HG03354 (cell line): ENCODE data around the gene MLLT3.
"Not testable (repeated sequence)": the region's sequence is repeated elsewhere in the genome, so short reads cannot be mapped to it uniquely, and the experiment has no call there.

Source experiments
- ATAC-seq: cut with Tn5 transposase; IDR thresholded peaks from one replicate; pipeline ENCODE4 v1.9.1; 2021; ENCODE audit warnings: mild to moderate bottlenecking; ENCODE audit not compliant: unreplicated experiment, poor library complexity, severe bottlenecking

The MLLT3 gene

GRCh38 chr9:20601292-20601691 is 21.0 kb downstream of the MLLT3 start:
- no peak for ATAC-seq

- ATAC-seq: no peak
These were observed 23.1 kb downstream of the MLLT3 start for GRCh38 chr9:20599195-20599594.

GRCh38 chr9:20598367-20598766 is 23.9 kb downstream of the MLLT3 start:
- no peak for ATAC-seq

- ATAC-seq: no peak
These were observed 24.4 kb downstream of the MLLT3 start for GRCh38 chr9:20597862-20598261.

GRCh38 chr9:20594608-20595007 is 27.7 kb downstream of the MLLT3 start:
- no peak for ATAC-seq

- ATAC-seq: no peak
These were observed 28.8 kb downstream of the MLLT3 start for GRCh38 chr9:20593537-20593936.

- no peak for ATAC-seq
These were observed 29.2 kb downstream of the MLLT3 start for GRCh38 chr9:20593105-20593504.

- no peak for ATAC-seq
These were observed 29.6 kb downstream of the MLLT3 start for GRCh38 chr9:20592673-20593072.

- ATAC-seq: no peak
These were observed 31.1 kb downstream of the MLLT3 start for GRCh38 chr9:20591223-20591622.

- ATAC-seq: no peak
These were observed 37.2 kb downstream of the MLLT3 start for GRCh38 chr9:20584968-20585643.

- not testable (repeated sequence) for ATAC-seq
These were observed 39.2 kb downstream of the MLLT3 start for GRCh38 chr9:20583088-20583487.

- peak; percentile 82 for ATAC-seq
These were observed 40.1 kb downstream of the MLLT3 start for GRCh38 chr9:20582150-20582549.

- no peak for ATAC-seq
These were observed 41.6 kb downstream of the MLLT3 start for GRCh38 chr9:20580673-20581072.

- no peak for ATAC-seq
These were observed 42.6 kb downstream of the MLLT3 start for GRCh38 chr9:20579524-20580314.

GRCh38 chr9:20573023-20573422 is 49.3 kb downstream of the MLLT3 start:
- ATAC-seq: no peak

GRCh38 chr9:20570756-20571155 is 51.5 kb downstream of the MLLT3 start:
- ATAC-seq: peak; percentile 64

GRCh38 chr9:20570087-20570486 is 52.2 kb downstream of the MLLT3 start:
- no peak for ATAC-seq

GRCh38 chr9:20569525-20569924 is 52.8 kb downstream of the MLLT3 start:
- no peak for ATAC-seq

GRCh38 chr9:20568400-20568799 is 53.9 kb downstream of the MLLT3 start:
- no peak for ATAC-seq

- no peak for ATAC-seq
These were observed 55.9 kb downstream of the MLLT3 start for GRCh38 chr9:20566401-20566800.

GRCh38 chr9:20564650-20565049 is 57.6 kb downstream of the MLLT3 start:
- ATAC-seq: no peak
